H9 (cell line): Measurements from ENCODE around the gene ZNF213. TPM values are rescaled to one million over a fixed set of nuclear protein-coding genes. Genes with fewer than 3 reads are reported as not detected.

Source experiments
- DNase-seq: peaks from one replicate; pipeline ENCODE4 v3.0.0-alpha.2; 2017
- H2AFZ ChIP-seq: one replicate; pipeline ENCODE4 v1.6.1; 2013; ENCODE audit warnings: mild to moderate bottlenecking, low read length, control low read depth, moderate library complexity
- H2AK5ac ChIP-seq: 2 replicates; pipeline ENCODE4 v1.6.1; 2013; ENCODE audit warnings: low read length, control low read depth, mixed read lengths; ENCODE audit not compliant: insufficient read length
- H2BK120ac ChIP-seq: one replicate; pipeline ENCODE4 v1.6.1; 2013; ENCODE audit warnings: low read depth, mild to moderate bottlenecking, low read length, control low read depth, inconsistent platforms; ENCODE audit not compliant: poor library complexity, severe bottlenecking
- H2BK12ac ChIP-seq: 2 replicates; pipeline ENCODE4 v1.6.1; 2013; ENCODE audit warnings: low read length, control low read depth, mixed read lengths, low read depth; ENCODE audit not compliant: insufficient read length
- H2BK15ac ChIP-seq: 2 replicates; pipeline ENCODE4 v1.6.1; 2013; ENCODE audit warnings: low read depth, low read length, control low read depth
- H2BK20ac ChIP-seq: one replicate; pipeline ENCODE4 v1.6.1; 2013; ENCODE audit warnings: low read depth, mild to moderate bottlenecking, low read length, control low read depth, inconsistent platforms; ENCODE audit not compliant: poor library complexity, severe bottlenecking
- H2BK5ac ChIP-seq: 2 replicates; pipeline ENCODE4 v1.6.1; 2013; ENCODE audit warnings: low read length, control low read depth, mixed read lengths; ENCODE audit not compliant: insufficient read length
- H3K14ac ChIP-seq: 2 replicates; pipeline ENCODE4 v1.6.1; 2013; ENCODE audit warnings: low read length, control low read depth; ENCODE audit not compliant: insufficient read depth
- H3K18ac ChIP-seq: 2 replicates; pipeline ENCODE4 v1.6.1; 2013; ENCODE audit warnings: low read depth, mild to moderate bottlenecking, mixed read lengths, low read length, control low read depth; ENCODE audit not compliant: insufficient read length
- H3K23ac ChIP-seq: 2 replicates; pipeline ENCODE4 v1.6.1; 2013; ENCODE audit warnings: low read length, control low read depth, mixed read lengths, low read depth; ENCODE audit not compliant: insufficient read length
- H3K23me2 ChIP-seq: 2 replicates; pipeline ENCODE4 v1.6.1; 2013; ENCODE audit warnings: low read depth, mild to moderate bottlenecking, mixed read lengths, low read length, control low read depth; ENCODE audit not compliant: insufficient read length, poor library complexity, severe bottlenecking
- H3K27ac ChIP-seq: 2 replicates; pipeline ENCODE4 v1.5.1; 2013; ENCODE audit warnings: low read length, control low read depth, mixed read lengths, low read depth; ENCODE audit not compliant: insufficient read length
- H3K27me3 ChIP-seq: 2 replicates; pipeline ENCODE4 v1.6.1; 2013; ENCODE audit warnings: low read length, control low read depth, inconsistent platforms; ENCODE audit not compliant: insufficient read depth
- H3K4ac ChIP-seq: 2 replicates; pipeline ENCODE4 v1.6.1; 2013; ENCODE audit warnings: low read depth, mild to moderate bottlenecking, control low read depth, inconsistent platforms, low read length, moderate library complexity
- H3K4me1 ChIP-seq: 2 replicates; pipeline ENCODE4 v1.6.1; 2013; ENCODE audit warnings: low read length, control low read depth, inconsistent platforms; ENCODE audit not compliant: insufficient read depth
- H3K4me2 ChIP-seq: 2 replicates; pipeline ENCODE4 v1.6.1; 2013; ENCODE audit warnings: low read length, control low read depth, mixed read lengths; ENCODE audit not compliant: insufficient read length, insufficient read depth
- H3K56ac ChIP-seq: 2 replicates; pipeline ENCODE4 v1.6.1; 2013; ENCODE audit warnings: low read depth, mild to moderate bottlenecking, mixed read lengths, low read length, control low read depth; ENCODE audit not compliant: insufficient read length
- H3K79me1 ChIP-seq: 2 replicates; pipeline ENCODE4 v1.6.1; 2013; ENCODE audit warnings: low read depth, mild to moderate bottlenecking, moderate library complexity, low read length, control low read depth, inconsistent platforms; ENCODE audit not compliant: insufficient read depth, poor library complexity, severe bottlenecking
- H3K79me2 ChIP-seq: 2 replicates; pipeline ENCODE4 v1.6.1; 2013; ENCODE audit warnings: low read length, control low read depth, inconsistent platforms; ENCODE audit not compliant: insufficient read depth
- H3K9ac ChIP-seq: 2 replicates; pipeline ENCODE4 v1.6.1; 2013; ENCODE audit warnings: low read length, control low read depth, mixed read lengths; ENCODE audit not compliant: insufficient read length; ENCODE audit errors: extremely low read depth
- H3K9me3 ChIP-seq: one replicate; pipeline ENCODE4 v1.6.1; 2013; ENCODE audit warnings: low read depth, low read length, inconsistent platforms; ENCODE audit not compliant: control insufficient read depth
- H3T11ph ChIP-seq: one replicate; pipeline ENCODE4 v1.6.1; 2013; ENCODE audit warnings: mild to moderate bottlenecking, low read length, control low read depth, inconsistent platforms
- H4K20me1 ChIP-seq: one replicate; pipeline ENCODE4 v1.6.1; 2013; ENCODE audit not compliant: control insufficient read depth, insufficient read length, insufficient read depth
- H4K5ac ChIP-seq: 2 replicates; pipeline ENCODE4 v1.6.1; 2013; ENCODE audit warnings: low read depth, mild to moderate bottlenecking, mixed read lengths, low read length, control low read depth; ENCODE audit not compliant: insufficient read length
- H4K8ac ChIP-seq: replicated peaks from 2 replicates; pipeline ENCODE4 v1.6.1; 2013; ENCODE audit warnings: low read length, control low read depth, mixed read lengths, low read depth; ENCODE audit not compliant: insufficient read length
- H4K91ac ChIP-seq: 2 replicates; pipeline ENCODE4 v1.6.1; 2013; ENCODE audit warnings: low read depth, mild to moderate bottlenecking, moderate library complexity, mixed read lengths, low read length, control low read depth; ENCODE audit not compliant: insufficient read length
- H3K27ac Mint-ChIP-seq, 3 experiments: 2 replicates in 2 of 3; 3 replicates in 1 of 3; pipeline ENCODE4 v1.8.0; 2020 to 2021; ENCODE audit warnings: mixed read lengths in 3 of 3, mild to moderate bottlenecking in 1 of 3, moderate library complexity in 1 of 3
- H3K27me3 Mint-ChIP-seq: 2 replicates; pipeline ENCODE4 v1.8.0; 2021; ENCODE audit warnings: low read depth, mild to moderate bottlenecking, moderate library complexity, mixed read lengths
- H3K36me3 Mint-ChIP-seq, 3 experiments: 2 replicates in 2 of 3; 3 replicates in 1 of 3; pipeline ENCODE4 v1.8.0; 2020 to 2021; ENCODE audit warnings: low read depth in 3 of 3, mixed read lengths in 3 of 3; ENCODE audit not compliant: insufficient read depth in 1 of 3
- H3K4me1 Mint-ChIP-seq, 2 experiments: 2 replicates each; pipeline ENCODE4 v1.8.0; 2020; ENCODE audit warnings: mixed read lengths in 2 of 2
- H3K4me3 Mint-ChIP-seq, 2 experiments: 2 replicates in 1 of 2; 3 replicates in 1 of 2; pipeline ENCODE4 v1.8.0; 2020 to 2021; ENCODE audit warnings: mild to moderate bottlenecking in 2 of 2, mixed read lengths in 2 of 2, moderate library complexity in 1 of 2
- H3K9me3 Mint-ChIP-seq, 2 experiments: 2 replicates in 1 of 2; 3 replicates in 1 of 2; pipeline ENCODE4 v1.8.0; 2020; ENCODE audit warnings: mild to moderate bottlenecking in 2 of 2, mixed read lengths in 2 of 2, moderate library complexity in 1 of 2
- CTCF ChIP-seq: fragments of 200-600 bp; sonication (generic); conservative IDR thresholded peaks from 3 replicates; pipeline ENCODE4 v1.8.0; 2021; ENCODE audit warnings: antibody characterized with exemption, mild to moderate bottlenecking
- WGBS: extraction: QIAGEN DNeasy Blood & Tissue Kit; methylation state at CpG from one replicate; pipeline ENCODE4 v1.1.7; 2013; ENCODE audit warnings: missing lambda C conversion rate, low lambda C conversion rate, mixed read lengths; ENCODE audit not compliant: insufficient read length; ENCODE audit errors: extremely low coverage; 5-methylcytosine and 5-hydroxymethylcytosine counted together
- total RNA-seq: library from RNA; stranded (reverse); gene quantifications from 2 replicates; pipeline ENCODE4 v1.2.1, GENCODE V29; 2021

The ZNF213 gene
- total RNA-seq, 1 experiment from 2014 or later, result 6.4 TPM

GRCh38 chr16:3170440-3171180, 35.8 kb downstream of the ZNF213 start:
- DNase-seq, result peak; percentile 60
- no peaks in the 10 kb centered on the region; a peak in 1 of 5 replicates for H3K9me3 Mint-ChIP-seq
- H3K4ac ChIP-seq, result no peak overlapping the region
- no peaks in the 10 kb centered on the region for H3K4me1 ChIP-seq
- no peak overlapping the region for H4K91ac ChIP-seq
- H3K23me2 ChIP-seq, result peaks cover 12% of the 10 kb centered on the region
- no peak overlapping the region for H4K8ac ChIP-seq
- H3T11ph ChIP-seq, result no peak overlapping the region
- WGBS, result no CpG with 5 or more reads among the region's 53 CpGs
- H3K56ac ChIP-seq, result no peak overlapping the region
- H2BK5ac ChIP-seq, result no peak overlapping the region
- H3K79me1 ChIP-seq, result no peaks in the 10 kb centered on the region
- no peak overlapping the region for H3K27ac Mint-ChIP-seq
- no peaks in the 10 kb centered on the region for H3K27me3 ChIP-seq
- H3K9me3 ChIP-seq, result no peaks in the 10 kb centered on the region
- peak overlapping the region; percentile 20 for H3K9ac ChIP-seq
- no peaks in the 10 kb centered on the region for H3K36me3 Mint-ChIP-seq
- H4K5ac ChIP-seq, result no peak overlapping the region
- H4K20me1 ChIP-seq, result no peaks in the 10 kb centered on the region
- H3K4me2 ChIP-seq, result peak overlapping the region; percentile 48
- peaks cover 18 to 20% of the 10 kb centered on the region in 2 experiments for H3K4me1 Mint-ChIP-seq
- H2BK12ac ChIP-seq, result no peak overlapping the region
- H3K23ac ChIP-seq, result no peak overlapping the region
- peak overlapping the region; percentile 70 to 82 for H3K4me3 Mint-ChIP-seq
- H3K27me3 Mint-ChIP-seq, result peaks cover 36% of the 10 kb centered on the region
- H2BK20ac ChIP-seq, result no peak overlapping the region
- TF ChIP-seq CTCF, result no peak
- no peak overlapping the region for H2AK5ac ChIP-seq
- no peak overlapping the region for H2BK120ac ChIP-seq
- no peak overlapping the region for H3K27ac ChIP-seq
- no peak overlapping the region for H2AFZ ChIP-seq
- peak overlapping the region; percentile 56 for H3K18ac ChIP-seq
- no peak overlapping the region for H2BK15ac ChIP-seq
- peak overlapping the region; percentile 54; the same call in 1 of the 2 replicates for H3K14ac ChIP-seq
- H3K79me2 ChIP-seq, result no peaks in the 10 kb centered on the region
